Lower leg skin (tissue), 4 donors: Measurements from ENCODE around the gene LBX2. TPM values are rescaled to one million over a fixed set of nuclear protein-coding genes. Genes with fewer than 3 reads are reported as not detected.

Experiments
- DNase-seq, 2 donors: peaks; one replicate each; pipeline ENCODE4 v3.0.0-alpha.2; 2019; ENCODE audit warnings: low spot score in 2 of 2
- H3K4me3 ChIP-seq: fragments of 200-600 bp; sonication (generic); 2 replicates; pipeline ENCODE4 v1.5.1; 2017; ENCODE audit warnings: mild to moderate bottlenecking, low read depth; ENCODE audit not compliant: poor library complexity, severe bottlenecking
- POLR2A ChIP-seq, 2 donors: fragments of 450-650 bp; IDR thresholded peaks; one replicate each; pipeline ENCODE4 v1.6.1; 2016 to 2017; ENCODE audit warnings: antibody characterized with exemption in 2 of 2, mild to moderate bottlenecking in 1 of 2, moderate library complexity in 1 of 2
- WGBS, 2 donors: methylation state at CpG; one replicate each; pipeline ENCODE4 v1.1.5; 2018; 5-methylcytosine and 5-hydroxymethylcytosine counted together
- intact Hi-C: fragments of 100-400 bp; cut with DNase I; formaldehyde crosslinking; loops from one replicate; pipeline ENCODE4 v1.15.0; 2023; ENCODE audit warnings: low total_unique reads
- total RNA-seq, 4 donors: library from RNA; depleted of rRNA; stranded (reverse); fragments of >200 nt; gene quantifications; one replicate each; pipeline ENCODE4 v1.1.0, GENCODE V29; 2016
- TF ChIP-seq, protein P1 (sequence below), 3 donors: fragments of 450-650 bp; IDR thresholded peaks; one replicate each; pipeline ENCODE4 v1.5.1; 2016; ENCODE audit warnings: antibody characterized with exemption in 3 of 3, mild to moderate bottlenecking in 3 of 3, moderate library complexity in 2 of 3

The LBX2 gene
- total RNA-seq, 4 donors from 2014 or later: 0.55 to 1.2 TPM; not detected in 2

DNA sequence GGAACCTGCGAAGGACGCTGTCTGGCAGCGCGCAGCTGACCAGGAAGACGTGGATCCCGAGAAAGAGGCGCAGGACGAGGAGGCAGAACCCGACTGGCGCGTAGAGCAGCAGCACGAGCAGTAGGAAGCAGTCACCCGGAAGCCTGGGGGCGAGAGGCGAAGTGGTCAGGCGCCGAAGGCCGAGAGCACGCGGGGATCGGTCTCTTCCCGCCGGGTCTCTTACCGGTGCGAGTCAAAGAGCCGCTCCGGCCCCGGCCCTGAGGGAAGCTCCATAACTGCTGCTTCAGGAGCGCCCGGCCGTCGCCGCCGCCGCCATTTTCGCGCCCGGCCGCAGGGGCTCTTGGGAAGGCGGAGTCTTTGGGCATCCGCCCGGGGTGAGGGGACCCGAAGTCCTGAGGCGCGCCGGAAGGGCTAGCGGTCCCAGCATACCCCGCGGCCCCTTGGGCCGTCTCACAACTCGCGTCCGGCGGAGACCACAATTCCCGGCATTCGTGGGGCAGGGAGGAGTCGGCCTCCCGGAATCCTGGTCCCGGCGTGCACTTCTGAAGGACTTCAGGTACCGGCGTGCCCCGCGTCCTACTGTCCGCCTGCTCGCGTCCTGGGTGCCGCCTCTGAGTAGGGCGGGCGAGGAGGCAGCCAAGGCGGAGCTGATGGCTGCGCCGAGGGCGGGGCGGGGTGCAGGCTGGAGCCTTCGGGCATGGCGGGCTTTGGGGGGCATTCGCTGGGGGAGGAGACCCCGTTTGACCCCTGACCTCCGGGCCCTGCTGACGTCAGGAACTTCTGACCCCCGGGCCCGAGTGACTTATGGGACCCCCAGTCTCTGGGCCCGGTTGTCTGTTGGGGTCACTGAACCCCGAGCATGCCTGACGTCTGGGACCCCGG, 30.2 kb upstream of the LBX2 start, which contains the start of the genes AUP1 and HTRA2:
Gene AUP1 (minus strand): TSS at position 350 of the 882 bp plus-strand sequence. CDS start 77 bp downstream, at position 273.
Gene HTRA2 (plus strand): TSS at position 577 of the 882 bp plus-strand sequence. CDS start 74 bp downstream, at position 651.
- intact Hi-C loops: no loop called here
- peak in 1 of 2 donors; percentile 22 for TF ChIP-seq POLR2A (IDR thresholded peaks at IDR 0.05)
- TF ChIP-seq, protein P1, sequence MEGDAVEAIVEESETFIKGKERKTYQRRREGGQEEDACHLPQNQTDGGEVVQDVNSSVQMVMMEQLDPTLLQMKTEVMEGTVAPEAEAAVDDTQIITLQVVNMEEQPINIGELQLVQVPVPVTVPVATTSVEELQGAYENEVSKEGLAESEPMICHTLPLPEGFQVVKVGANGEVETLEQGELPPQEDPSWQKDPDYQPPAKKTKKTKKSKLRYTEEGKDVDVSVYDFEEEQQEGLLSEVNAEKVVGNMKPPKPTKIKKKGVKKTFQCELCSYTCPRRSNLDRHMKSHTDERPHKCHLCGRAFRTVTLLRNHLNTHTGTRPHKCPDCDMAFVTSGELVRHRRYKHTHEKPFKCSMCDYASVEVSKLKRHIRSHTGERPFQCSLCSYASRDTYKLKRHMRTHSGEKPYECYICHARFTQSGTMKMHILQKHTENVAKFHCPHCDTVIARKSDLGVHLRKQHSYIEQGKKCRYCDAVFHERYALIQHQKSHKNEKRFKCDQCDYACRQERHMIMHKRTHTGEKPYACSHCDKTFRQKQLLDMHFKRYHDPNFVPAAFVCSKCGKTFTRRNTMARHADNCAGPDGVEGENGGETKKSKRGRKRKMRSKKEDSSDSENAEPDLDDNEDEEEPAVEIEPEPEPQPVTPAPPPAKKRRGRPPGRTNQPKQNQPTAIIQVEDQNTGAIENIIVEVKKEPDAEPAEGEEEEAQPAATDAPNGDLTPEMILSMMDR (IDR thresholded peaks at IDR 0.05): no peak
- 0% methylated on average over 54 to 61 of the region's 87 CpGs for WGBS, 2 donors
- peak; percentile 97 to 99 for DNase-seq
- peak within 1 kb of the TSS; percentile 85 for H3K4me3 ChIP-seq

DNA sequence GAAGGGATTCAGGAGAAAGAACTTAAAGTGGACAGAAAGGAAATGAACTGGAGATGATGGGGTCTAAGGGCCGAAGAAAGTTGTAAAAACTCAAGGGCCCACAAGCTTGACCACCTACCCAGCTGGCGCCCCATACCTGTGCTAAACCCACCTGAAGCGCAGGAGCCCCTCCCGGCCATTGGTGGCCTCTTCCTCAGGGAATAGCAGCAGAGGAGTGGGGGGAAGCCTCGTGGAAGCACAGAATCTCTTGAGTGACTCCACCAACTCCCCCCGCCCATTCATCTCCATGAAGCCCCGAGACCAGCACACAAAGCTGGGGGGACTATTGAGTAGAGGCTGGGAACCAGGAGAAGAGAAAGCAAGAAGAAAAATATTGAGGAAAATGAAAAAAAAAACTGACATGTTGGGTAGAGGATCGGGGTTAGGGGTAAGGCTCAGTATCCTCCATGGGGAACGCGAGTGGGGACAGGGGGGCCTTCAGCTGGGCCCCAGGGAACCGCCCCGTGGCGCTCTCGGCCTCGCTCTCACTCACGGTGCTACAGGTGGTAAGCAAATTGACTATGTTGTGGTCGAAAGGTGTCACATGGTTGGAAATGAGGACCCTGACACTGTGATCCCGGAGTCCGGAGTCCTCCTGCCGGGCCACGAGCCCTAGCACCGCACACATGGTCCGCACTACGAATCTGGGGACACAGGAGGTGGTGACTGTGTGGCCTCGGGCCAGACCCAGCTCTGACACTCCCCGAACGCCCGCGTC, 29.4 kb upstream of the LBX2 start:
- DNase-seq: no peak
- TF ChIP-seq POLR2A (IDR thresholded peaks at IDR 0.05): no peak
- TF ChIP-seq, protein P1 (IDR thresholded peaks at IDR 0.05): no peak
- intact Hi-C loops: no loop called here
- WGBS, 2 donors: 15 to 20% methylated on average over 24 to 29 of the region's 29 CpGs
- H3K4me3 ChIP-seq: peak overlapping the region; percentile 85

DNA sequence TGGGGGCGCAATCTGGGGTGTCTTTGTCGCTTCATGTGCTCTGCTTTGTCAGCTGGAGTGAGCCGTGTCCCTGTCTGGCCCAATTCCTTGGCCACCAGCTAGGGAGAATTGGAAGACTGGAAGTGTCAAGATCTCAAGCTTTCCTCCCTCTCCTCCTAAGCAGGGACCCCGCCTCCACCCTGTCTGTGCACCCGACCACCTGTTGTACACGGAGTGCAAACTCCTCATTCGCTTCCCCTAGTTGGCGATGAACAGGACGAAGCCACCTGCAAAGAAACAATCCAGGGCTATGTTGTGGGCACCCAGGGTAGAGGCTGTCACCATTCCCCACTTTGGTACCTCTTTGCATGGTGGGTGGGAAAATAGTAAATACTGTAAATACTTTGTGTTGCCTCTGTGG, 28.3 kb upstream of the LBX2 start:
- 94 to 96% methylated on average over 9 of the region's 9 CpGs for WGBS, 2 donors
- DNase-seq: no peak
- TF ChIP-seq, protein P1 (IDR thresholded peaks at IDR 0.05): no peak
- no peak for TF ChIP-seq POLR2A (IDR thresholded peaks at IDR 0.05)
- intact Hi-C loops: no loop called here
- H3K4me3 ChIP-seq: no peak overlapping the region

DNA sequence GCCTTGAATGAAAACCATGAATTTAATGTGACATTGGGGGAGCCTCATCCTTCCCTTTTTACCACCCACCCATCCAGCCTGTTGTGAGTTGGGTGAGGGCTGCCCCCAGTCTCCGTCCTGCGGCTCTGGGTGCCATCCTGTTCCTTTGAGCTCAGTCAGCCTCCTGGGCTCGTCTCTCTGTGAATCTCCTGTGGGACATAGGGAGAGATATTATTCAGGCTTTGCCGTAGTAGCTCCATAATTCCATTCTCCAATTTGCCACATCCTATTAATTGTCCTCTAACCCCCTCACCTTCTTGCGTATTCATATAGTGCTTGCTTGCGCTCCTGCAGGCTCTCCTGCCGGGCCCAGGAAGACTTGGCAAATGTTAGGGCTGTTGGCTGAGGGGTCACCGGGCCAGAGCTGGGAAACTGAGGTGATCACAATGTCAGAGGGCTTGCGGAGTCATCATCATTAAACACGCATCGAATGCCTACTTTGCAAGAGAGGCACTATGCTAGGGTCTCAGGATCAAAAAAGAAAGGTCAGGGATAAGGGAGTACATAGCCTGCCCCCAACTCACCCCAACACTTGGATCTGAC, 27.3 kb upstream of the LBX2 start:
- DNase-seq: peak in 1 of 2 donors; percentile 56
- TF ChIP-seq POLR2A (IDR thresholded peaks at IDR 0.05): no peak
- TF ChIP-seq, protein P1 (IDR thresholded peaks at IDR 0.05): no peak
- 96 to 99% methylated on average over 11 of the region's 11 CpGs for WGBS, 2 donors
- intact Hi-C loops: no loop called here
- H3K4me3 ChIP-seq: no peak overlapping the region

DNA sequence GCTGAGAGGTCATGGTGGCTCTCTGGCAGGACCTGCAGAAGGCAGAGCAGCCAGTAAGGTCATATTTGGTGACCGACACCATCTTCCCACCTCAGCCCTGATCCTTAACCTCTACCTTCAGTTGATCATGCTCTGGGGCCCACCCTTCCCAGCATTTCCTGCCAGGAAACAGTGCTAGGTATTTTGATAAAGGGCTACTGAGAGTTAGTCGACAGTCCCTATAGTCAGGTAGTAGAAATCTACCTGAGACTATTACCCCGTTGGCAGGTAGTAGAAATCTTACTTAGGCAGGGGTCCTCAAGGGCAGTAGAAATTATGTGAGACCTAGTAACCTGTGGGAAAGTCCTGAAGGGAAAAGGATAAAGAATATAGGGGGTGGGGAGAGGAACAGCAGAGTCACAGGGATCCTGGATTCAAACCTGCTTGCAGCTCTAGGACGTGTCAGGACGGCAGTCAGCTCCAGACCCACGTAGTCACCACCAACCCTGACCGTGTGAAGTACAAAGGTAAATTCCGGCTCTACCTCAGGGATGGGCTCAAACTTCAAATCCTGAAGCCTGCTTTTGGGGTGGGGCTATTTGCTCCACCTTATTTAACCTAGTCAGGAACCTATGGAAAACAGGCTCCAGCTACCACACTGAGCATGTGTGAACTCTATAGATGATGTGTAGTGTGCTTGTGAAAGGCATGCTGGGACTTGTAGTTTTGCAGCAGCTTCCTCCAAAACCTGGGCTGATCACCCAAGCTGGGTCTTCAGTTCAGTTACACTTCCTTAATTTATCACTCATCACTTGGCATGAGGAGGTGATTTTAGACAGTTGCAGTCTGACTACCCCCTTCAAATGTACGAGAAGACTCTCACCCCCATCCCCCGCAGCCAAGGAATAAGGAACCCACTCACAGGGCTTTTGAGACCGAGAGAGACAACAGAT, 26.6 kb upstream of the LBX2 start, which contains the start of gene DQX1:
Gene DQX1 (minus strand): TSS at position 515 of the 932 bp plus-strand sequence. CDS start 502 bp downstream, at position 13.
- intact Hi-C loops: no loop called here
- no peak within 1 kb of the TSS for H3K4me3 ChIP-seq
- WGBS, 2 donors: 69 to 73% methylated on average over 11 of the region's 11 CpGs
- no peak for TF ChIP-seq POLR2A (IDR thresholded peaks at IDR 0.05)
- TF ChIP-seq, protein P1 (IDR thresholded peaks at IDR 0.05): no peak
- DNase-seq: peak in 1 of 2 donors; percentile 60
